KMS-11 (cell line): ENCODE measurements around the gene KDELR3.

Source experiments
- H2AFZ ChIP-seq: fragments of 200-600 bp; sonication (generic); 2 replicates; pipeline ENCODE4 v1.6.1; 2016; ENCODE audit warnings: antibody characterized with exemption, mixed run types, low read depth
- H3K27ac ChIP-seq: fragments of 200-600 bp; sonication (generic); 2 replicates; pipeline ENCODE4 v1.6.1; 2016; ENCODE audit warnings: mild to moderate bottlenecking, mixed run types
- H3K27me3 ChIP-seq: fragments of 200-600 bp; sonication (generic); 2 replicates; pipeline ENCODE4 v1.6.1; 2017; ENCODE audit warnings: mild to moderate bottlenecking, low read depth, mixed run types, moderate library complexity; ENCODE audit not compliant: insufficient read depth
- H3K36me3 ChIP-seq: fragments of 200-600 bp; sonication (generic); 2 replicates; pipeline ENCODE4 v1.6.1; 2017; ENCODE audit warnings: mild to moderate bottlenecking, mixed run types; ENCODE audit not compliant: insufficient read depth
- H3K4me1 ChIP-seq: fragments of 200-600 bp; sonication (generic); 2 replicates; pipeline ENCODE4 v1.6.1; 2016; ENCODE audit warnings: mild to moderate bottlenecking, low read depth, mixed run types; ENCODE audit not compliant: poor library complexity, severe bottlenecking
- H3K4me2 ChIP-seq: fragments of 200-600 bp; sonication (generic); 2 replicates; pipeline ENCODE4 v1.7.0; 2016; ENCODE audit warnings: mild to moderate bottlenecking, mixed run types
- H3K4me3 ChIP-seq: fragments of 200-600 bp; sonication (generic); IDR thresholded peaks from 2 replicates; pipeline ENCODE4 v1.6.1; 2017; ENCODE audit warnings: low read depth, low read length, mixed read lengths; ENCODE audit not compliant: insufficient read depth
- H3K79me2 ChIP-seq: fragments of 200-600 bp; sonication (generic); 2 replicates; pipeline ENCODE4 v1.6.1; 2016; ENCODE audit warnings: low read depth, mixed run types; ENCODE audit not compliant: insufficient read depth
- H3K9ac ChIP-seq: fragments of 200-600 bp; sonication (generic); 2 replicates; pipeline ENCODE4 v1.6.1; 2016; ENCODE audit warnings: mild to moderate bottlenecking, mixed run types
- H4K20me1 ChIP-seq: fragments of 200-600 bp; sonication (generic); 2 replicates; pipeline ENCODE4 v1.6.1; 2016; ENCODE audit warnings: mild to moderate bottlenecking, mixed run types; ENCODE audit not compliant: insufficient read depth
- TF ChIP-seq, protein P1 (sequence below): fragments of 200-600 bp; sonication (generic); conservative IDR thresholded peaks from 2 replicates; pipeline ENCODE4 v1.6.1; 2017; ENCODE audit warnings: low read depth, mild to moderate bottlenecking, antibody characterized with exemption, low read length, moderate library complexity, mixed read lengths

The KDELR3 gene

DNA sequence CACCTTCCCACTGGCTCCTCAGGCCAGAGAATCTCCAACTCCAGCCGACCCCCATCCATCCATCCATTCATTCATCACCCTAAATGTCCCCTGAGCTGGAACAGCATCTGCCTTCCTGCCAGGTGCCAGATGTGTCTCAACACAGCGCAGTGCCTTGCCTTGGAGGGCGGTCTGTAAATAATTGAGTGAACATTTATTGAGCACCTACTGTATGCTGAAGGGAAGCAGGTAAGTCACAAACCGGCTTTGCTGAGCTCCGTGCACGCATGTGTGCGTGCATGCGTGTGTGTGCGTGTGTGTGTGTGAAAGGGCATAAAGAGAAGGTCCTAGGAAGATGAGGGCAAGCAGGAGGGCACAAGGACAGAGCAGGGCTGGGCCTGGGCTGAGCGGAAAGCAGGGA is 23.1 kb upstream of the KDELR3 start:
- TF ChIP-seq, protein P1, sequence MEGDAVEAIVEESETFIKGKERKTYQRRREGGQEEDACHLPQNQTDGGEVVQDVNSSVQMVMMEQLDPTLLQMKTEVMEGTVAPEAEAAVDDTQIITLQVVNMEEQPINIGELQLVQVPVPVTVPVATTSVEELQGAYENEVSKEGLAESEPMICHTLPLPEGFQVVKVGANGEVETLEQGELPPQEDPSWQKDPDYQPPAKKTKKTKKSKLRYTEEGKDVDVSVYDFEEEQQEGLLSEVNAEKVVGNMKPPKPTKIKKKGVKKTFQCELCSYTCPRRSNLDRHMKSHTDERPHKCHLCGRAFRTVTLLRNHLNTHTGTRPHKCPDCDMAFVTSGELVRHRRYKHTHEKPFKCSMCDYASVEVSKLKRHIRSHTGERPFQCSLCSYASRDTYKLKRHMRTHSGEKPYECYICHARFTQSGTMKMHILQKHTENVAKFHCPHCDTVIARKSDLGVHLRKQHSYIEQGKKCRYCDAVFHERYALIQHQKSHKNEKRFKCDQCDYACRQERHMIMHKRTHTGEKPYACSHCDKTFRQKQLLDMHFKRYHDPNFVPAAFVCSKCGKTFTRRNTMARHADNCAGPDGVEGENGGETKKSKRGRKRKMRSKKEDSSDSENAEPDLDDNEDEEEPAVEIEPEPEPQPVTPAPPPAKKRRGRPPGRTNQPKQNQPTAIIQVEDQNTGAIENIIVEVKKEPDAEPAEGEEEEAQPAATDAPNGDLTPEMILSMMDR = no peak
- Histone ChIP-seq H3K4me2 (no peak overlapping the region), H3K27me3 (peaks cover 8% of the 10 kb centered on the region; the same call in 1 of the 2 replicates)

DNA sequence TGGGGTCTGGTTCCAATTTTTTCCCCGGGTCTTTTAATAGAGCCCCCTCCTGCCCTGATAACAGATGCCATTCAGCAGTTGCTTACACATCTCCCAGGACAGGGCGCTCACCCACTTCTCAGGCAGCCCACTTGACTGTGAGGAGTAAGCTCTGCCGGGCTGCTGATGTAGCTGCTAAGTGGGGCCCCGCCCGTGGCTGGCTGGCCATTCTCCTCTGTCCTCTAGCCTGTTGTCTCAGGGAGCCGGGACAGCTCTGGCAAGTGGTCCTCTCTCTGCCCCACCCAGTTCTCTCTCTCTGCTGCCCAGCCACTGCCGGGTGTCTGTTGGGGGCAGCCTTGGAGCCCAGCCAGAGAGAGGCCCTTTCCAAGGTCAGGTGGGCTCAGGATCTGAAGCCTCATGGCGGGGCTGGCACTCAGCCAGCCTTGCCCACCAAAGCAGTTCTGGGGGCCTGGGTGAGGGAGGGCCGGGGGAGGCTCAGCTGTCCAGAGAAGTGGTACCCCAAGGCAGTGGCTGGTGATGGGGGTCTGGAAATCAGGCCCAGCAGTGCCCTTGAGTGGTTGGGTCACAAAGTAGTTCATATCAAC is 21.8 kb upstream of the KDELR3 start:
- Histone ChIP-seq H2AFZ (no peak overlapping the region), H3K4me1 (no peaks in the 10 kb centered on the region), H3K79me2 (no peaks in the 10 kb centered on the region), H3K27me3 (peaks cover 20% of the 10 kb centered on the region; the same call in 1 of the 2 replicates), H3K9ac (no peak overlapping the region), H3K27ac (no peak overlapping the region), H3K36me3 (no peaks in the 10 kb centered on the region), H3K4me2 (no peak overlapping the region), H4K20me1 (no peaks in the 10 kb centered on the region), H3K4me3 (no peak overlapping the region)
- TF ChIP-seq, protein P1 = no peak

More for the DNA sequence above, 23.1 kb upstream of the KDELR3 start:
- H3K4me1 ChIP-seq = no peaks in the 10 kb centered on the region
- H2AFZ ChIP-seq = no peak overlapping the region
- no peak overlapping the region for H3K27ac ChIP-seq
- no peak overlapping the region for H3K4me3 ChIP-seq
- H3K79me2 ChIP-seq = no peaks in the 10 kb centered on the region
- no peaks in the 10 kb centered on the region for H3K36me3 ChIP-seq
- H3K9ac ChIP-seq = no peak overlapping the region
- no peaks in the 10 kb centered on the region for H4K20me1 ChIP-seq

DNA sequence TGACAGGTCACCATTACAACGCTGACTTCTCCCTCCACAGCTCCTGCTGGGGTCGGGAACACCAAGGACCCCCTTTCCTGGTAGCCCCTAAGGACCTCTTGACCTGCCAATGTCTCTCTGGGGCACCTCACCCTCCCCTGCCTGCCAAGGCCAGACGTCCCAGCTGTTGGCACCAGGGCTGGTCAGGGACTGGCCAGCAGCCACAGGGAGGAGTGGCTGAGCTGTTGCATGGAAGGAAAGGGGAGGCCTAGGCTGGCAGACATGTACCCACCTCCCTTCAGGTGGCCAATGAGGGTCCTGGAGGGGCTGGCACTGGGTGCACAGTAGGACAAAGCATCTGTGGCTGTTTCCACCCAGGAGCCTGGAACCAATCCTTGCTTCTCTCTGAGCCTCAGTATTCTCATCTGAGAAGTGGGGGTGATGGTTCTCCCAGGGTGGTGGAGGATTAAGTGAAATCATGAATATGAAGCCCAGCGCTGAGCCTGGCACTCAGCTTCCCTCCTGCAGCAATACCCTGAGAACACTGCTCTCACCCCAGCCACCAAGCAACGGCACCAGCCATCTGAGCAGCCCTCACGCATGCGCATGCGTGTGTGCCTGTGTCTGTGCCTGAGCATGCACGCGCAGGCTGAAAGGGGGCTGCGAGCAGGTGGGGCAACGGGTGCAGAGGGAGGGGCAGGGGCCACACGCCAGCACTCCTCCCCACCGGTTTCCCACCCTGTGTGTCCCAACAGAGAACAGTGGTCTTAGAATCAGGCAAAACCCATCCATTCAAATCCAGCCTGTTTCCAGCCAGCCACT is 18.8 kb upstream of the KDELR3 start:
- H3K27ac ChIP-seq = no peak overlapping the region
- no peak overlapping the region for H3K4me3 ChIP-seq
- H4K20me1 ChIP-seq = no peaks in the 10 kb centered on the region
- H3K27me3 ChIP-seq = peaks cover 36% of the 10 kb centered on the region; the same call in 1 of the 2 replicates
- no peak overlapping the region for H2AFZ ChIP-seq
- no peak overlapping the region for H3K4me2 ChIP-seq
- TF ChIP-seq, protein P1 = no peak
- no peaks in the 10 kb centered on the region for H3K36me3 ChIP-seq
- H3K9ac ChIP-seq = no peak overlapping the region
- H3K79me2 ChIP-seq = no peaks in the 10 kb centered on the region
- peaks cover 2% of the 10 kb centered on the region for H3K4me1 ChIP-seq

DNA sequence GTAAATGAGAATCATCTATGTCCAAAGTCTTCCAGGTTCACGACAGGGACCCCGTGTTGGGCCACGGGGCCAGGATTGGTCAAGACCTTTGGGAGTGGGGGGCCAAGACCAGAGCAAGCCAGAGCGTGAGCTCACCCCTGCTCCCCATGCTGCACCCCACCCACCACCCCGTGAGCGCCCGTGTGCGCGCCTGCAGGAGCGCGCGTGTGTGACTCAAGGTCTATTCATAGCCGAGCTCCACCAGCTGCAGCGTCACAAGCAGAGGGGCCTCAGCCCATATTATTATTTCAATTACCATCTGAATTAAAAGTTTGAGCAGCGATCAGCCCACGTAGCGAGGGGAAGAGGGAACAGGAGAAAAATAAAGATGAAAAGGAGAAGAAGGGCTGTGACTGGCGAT is 18.1 kb upstream of the KDELR3 start:
- no peak overlapping the region for H3K9ac ChIP-seq
- TF ChIP-seq, protein P1 = no peak
- no peak overlapping the region for H2AFZ ChIP-seq
- no peak overlapping the region for H3K4me2 ChIP-seq
- H3K27me3 ChIP-seq = peaks cover 39% of the 10 kb centered on the region; the same call in 1 of the 2 replicates
- H4K20me1 ChIP-seq = no peaks in the 10 kb centered on the region
- no peak overlapping the region for H3K27ac ChIP-seq
- no peaks in the 10 kb centered on the region for H3K79me2 ChIP-seq
- no peaks in the 10 kb centered on the region for H3K36me3 ChIP-seq
- H3K4me1 ChIP-seq = peaks cover 5% of the 10 kb centered on the region
- no peak overlapping the region for H3K4me3 ChIP-seq
